Lower leg skin (tissue), 4 donors: Measurements from ENCODE around the gene ECHS1. TPM values are rescaled to one million over a fixed set of nuclear protein-coding genes. Genes with fewer than 3 reads are reported as not detected.

Experiments
- DNase-seq, 2 donors: peaks; one replicate each; pipeline ENCODE4 v3.0.0-alpha.2; 2019; ENCODE audit warnings: low spot score in 2 of 2
- H3K4me3 ChIP-seq: fragments of 200-600 bp; sonication (generic); 2 replicates; pipeline ENCODE4 v1.5.1; 2017; ENCODE audit warnings: mild to moderate bottlenecking, low read depth; ENCODE audit not compliant: poor library complexity, severe bottlenecking
- CTCF ChIP-seq, 3 donors: fragments of 450-650 bp; IDR thresholded peaks; one replicate each; pipeline ENCODE4 v1.5.1; 2016; ENCODE audit warnings: antibody characterized with exemption in 3 of 3, mild to moderate bottlenecking in 3 of 3, moderate library complexity in 2 of 3
- POLR2A ChIP-seq, 2 donors: fragments of 450-650 bp; IDR thresholded peaks; one replicate each; pipeline ENCODE4 v1.6.1; 2016 to 2017; ENCODE audit warnings: antibody characterized with exemption in 2 of 2, mild to moderate bottlenecking in 1 of 2, moderate library complexity in 1 of 2
- WGBS, 2 donors: methylation state at CpG; one replicate each; pipeline ENCODE4 v1.1.5; 2018; 5-methylcytosine and 5-hydroxymethylcytosine counted together
- intact Hi-C: fragments of 100-400 bp; cut with DNase I; formaldehyde crosslinking; loops from one replicate; pipeline ENCODE4 v1.15.0; 2023; ENCODE audit warnings: low total_unique reads
- total RNA-seq, 4 donors: library from RNA; depleted of rRNA; stranded (reverse); fragments of >200 nt; gene quantifications; one replicate each; pipeline ENCODE4 v1.1.0, GENCODE V29; 2016

The ECHS1 gene
- total RNA-seq, 4 donors from 2014 or later = 40.0 to 85.7 (median 61.8) TPM

GRCh38 chr10:133362846-133363245 lies 10.3 kb downstream of the ECHS1 start:
- WGBS, 2 donors = 91 to 94% methylated on average over 13 of the region's 13 CpGs
- no peak for DNase-seq
- TF ChIP-seq CTCF (IDR thresholded peaks at IDR 0.05) (no peak), POLR2A (IDR thresholded peaks at IDR 0.05) (no peak)
- H3K4me3 ChIP-seq = no peak overlapping the region
- intact Hi-C loops = no loop called here

GRCh38 chr10:133361773-133362441 lies 11.2 kb downstream of the ECHS1 start:
- TF ChIP-seq POLR2A (IDR thresholded peaks at IDR 0.05) = no peak
- WGBS, 2 donors = 82 to 83% methylated on average over 18 of the region's 18 CpGs
- intact Hi-C loops = no loop called here
- no peak for DNase-seq
- H3K4me3 ChIP-seq = no peak overlapping the region

GRCh38 chr10:133361227-133361626 lies 11.9 kb downstream of the ECHS1 start:
- intact Hi-C loops = no loop called here
- 86 to 88% methylated on average over 5 of the region's 5 CpGs for WGBS, 2 donors
- no peak for TF ChIP-seq POLR2A (IDR thresholded peaks at IDR 0.05)
- no peak for TF ChIP-seq CTCF (IDR thresholded peaks at IDR 0.05)
- DNase-seq = no peak
- H3K4me3 ChIP-seq = no peak overlapping the region

GRCh38 chr10:133359972-133360610 lies 13.1 kb downstream of the ECHS1 start:
- no peak for DNase-seq
- TF ChIP-seq CTCF (IDR thresholded peaks at IDR 0.05) (no peak), POLR2A (IDR thresholded peaks at IDR 0.05) (no peak)
- WGBS, 2 donors = 28 to 70% methylated on average over 6 to 17 of the region's 17 CpGs
- intact Hi-C loops = no loop called here
- no peak overlapping the region for H3K4me3 ChIP-seq

- 37 to 45% methylated on average over 6 of the region's 6 CpGs for WGBS, 2 donors
- intact Hi-C loops = no loop called here
- TF ChIP-seq CTCF (IDR thresholded peaks at IDR 0.05) = no peak
- no peak for TF ChIP-seq POLR2A (IDR thresholded peaks at IDR 0.05)
- no peak for DNase-seq
- H3K4me3 ChIP-seq = no peak overlapping the region
Observed at GRCh38 chr10:133359554-133359971, 13.6 kb downstream of the ECHS1 start.

- DNase-seq = no peak
- intact Hi-C loops = no loop called here
- WGBS, 2 donors = 72 to 76% methylated on average over 11 of the region's 11 CpGs
- no peak overlapping the region for H3K4me3 ChIP-seq
- TF ChIP-seq POLR2A (IDR thresholded peaks at IDR 0.05) = no peak
- no peak for TF ChIP-seq CTCF (IDR thresholded peaks at IDR 0.05)
Observed at GRCh38 chr10:133358925-133359310, 14.2 kb downstream of the ECHS1 start.
